ENCODE data around the gene GPBP1L1.

DNA sequence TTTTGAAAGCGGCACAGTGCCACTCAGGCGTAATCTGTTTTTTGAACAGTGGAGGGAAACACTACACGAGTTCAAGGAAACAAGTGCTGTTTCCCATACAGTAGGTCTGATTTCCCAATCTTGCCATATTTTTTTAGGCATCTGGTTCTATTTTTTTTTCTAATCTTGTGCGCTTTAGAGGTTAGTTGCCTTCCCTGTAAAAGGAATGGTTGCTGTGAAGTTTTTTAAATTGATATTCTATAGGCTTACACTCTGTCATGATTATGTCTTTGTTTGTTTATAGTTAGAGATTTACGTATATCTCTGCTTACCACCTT lies 101.3 kb downstream of the GPBP1L1 start:
- TF ChIP-seq, protein P1, sequence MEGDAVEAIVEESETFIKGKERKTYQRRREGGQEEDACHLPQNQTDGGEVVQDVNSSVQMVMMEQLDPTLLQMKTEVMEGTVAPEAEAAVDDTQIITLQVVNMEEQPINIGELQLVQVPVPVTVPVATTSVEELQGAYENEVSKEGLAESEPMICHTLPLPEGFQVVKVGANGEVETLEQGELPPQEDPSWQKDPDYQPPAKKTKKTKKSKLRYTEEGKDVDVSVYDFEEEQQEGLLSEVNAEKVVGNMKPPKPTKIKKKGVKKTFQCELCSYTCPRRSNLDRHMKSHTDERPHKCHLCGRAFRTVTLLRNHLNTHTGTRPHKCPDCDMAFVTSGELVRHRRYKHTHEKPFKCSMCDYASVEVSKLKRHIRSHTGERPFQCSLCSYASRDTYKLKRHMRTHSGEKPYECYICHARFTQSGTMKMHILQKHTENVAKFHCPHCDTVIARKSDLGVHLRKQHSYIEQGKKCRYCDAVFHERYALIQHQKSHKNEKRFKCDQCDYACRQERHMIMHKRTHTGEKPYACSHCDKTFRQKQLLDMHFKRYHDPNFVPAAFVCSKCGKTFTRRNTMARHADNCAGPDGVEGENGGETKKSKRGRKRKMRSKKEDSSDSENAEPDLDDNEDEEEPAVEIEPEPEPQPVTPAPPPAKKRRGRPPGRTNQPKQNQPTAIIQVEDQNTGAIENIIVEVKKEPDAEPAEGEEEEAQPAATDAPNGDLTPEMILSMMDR (IDR thresholded peaks at IDR 0.05), result no peak
- TF ChIP-seq POLR2A (IDR thresholded peaks at IDR 0.05) (no peak), POLR2AphosphoS5 (IDR thresholded peaks at IDR 0.05) (no peak), EP300 (IDR thresholded peaks at IDR 0.05) (no peak)
